SK-N-SH (cell line): Measurements from ENCODE around the gene ACP6. TPM values are rescaled to one million over a fixed set of nuclear protein-coding genes. Genes with fewer than 3 reads are reported as not detected.

Source experiments
- CTCF ChIA-PET: fragments of 300-600, 350-600 bp; formaldehyde crosslinking; extraction: SDS; loops from one replicate; lab custom pipeline; 2021; lab: Yijun Ruan, JAX
- POLR2A ChIA-PET: fragments of 350-600 bp; sonication (Branson Sonifier 250); formaldehyde crosslinking; extraction: SDS; loops from one replicate; lab custom pipeline; 2020; ENCODE audit warnings: antibody characterized with exemption, inconsistent platforms; lab: Yijun Ruan, JAX
- DNase-seq: peaks from one replicate; pipeline ENCODE4 v3.0.0; 2012
- H2AFZ ChIP-seq: fragments of 200-600 bp; sonication (generic); 2 replicates; pipeline ENCODE4 v1.8.1; 2016; ENCODE audit warnings: antibody characterized with exemption, mild to moderate bottlenecking, low read depth
- H3F3A ChIP-seq: fragments of 200-600 bp; sonication (generic); replicated peaks from 2 replicates; pipeline ENCODE3; 2016; ENCODE audit warnings: antibody characterized with exemption, mild to moderate bottlenecking; ENCODE audit not compliant: insufficient read depth
- H3K27ac ChIP-seq, 2 experiments: fragments of 200-500 bp in 1 of 2; fragments of 200-600 bp in 1 of 2; sonication (Bioruptor generic) in 1 of 2; sonication (generic), shearing (Covaris generic) in 1 of 2; 2 replicates each; pipeline versions ENCODE4 v1.5.1 to v1.6.1; 2014 to 2016; ENCODE audit warnings: low read depth in 2 of 2, inconsistent platforms in 1 of 2, low read length in 1 of 2, mild to moderate bottlenecking in 1 of 2, mixed read lengths in 1 of 2
- H3K27me3 ChIP-seq: fragments of 200-600 bp; sonication (generic), shearing (Covaris generic); 2 replicates; pipeline ENCODE4 v1.6.1; 2016; ENCODE audit warnings: mixed run types; ENCODE audit not compliant: insufficient read depth
- H3K36me3 ChIP-seq, 2 experiments: fragments of 200-500 bp in 1 of 2; fragments of 200-600 bp in 1 of 2; sonication (Bioruptor generic) in 1 of 2; sonication (generic) in 1 of 2; replicated peaks in 1 of 2; 2 replicates each; pipeline versions ENCODE3 to v1.5.1; 2014 to 2016; ENCODE audit warnings: low read length in 1 of 2, mild to moderate bottlenecking in 1 of 2; ENCODE audit not compliant: insufficient read depth in 2 of 2, control insufficient read depth in 1 of 2
- H3K4me1 ChIP-seq, 2 experiments: fragments of 200-500 bp in 1 of 2; fragments of 200-600 bp in 1 of 2; sonication (Bioruptor generic) in 1 of 2; sonication (generic), shearing (Covaris generic) in 1 of 2; 2 replicates each; pipeline versions ENCODE4 v1.5.1 to v1.6.1; 2014 to 2016; ENCODE audit warnings: low read depth in 1 of 2, low read length in 1 of 2, mixed run types in 1 of 2; ENCODE audit not compliant: insufficient read depth in 2 of 2, control insufficient read depth in 1 of 2
- H3K4me2 ChIP-seq: fragments of 200-600 bp; sonication (generic), shearing (Covaris generic); 2 replicates; pipeline ENCODE4 v1.6.1; 2017; ENCODE audit warnings: mixed run types
- H3K4me3 ChIP-seq, 2 experiments: fragments of 200-500 bp in 1 of 2; fragments of 200-600 bp in 1 of 2; sonication (Bioruptor generic) in 1 of 2; sonication (generic), shearing (Covaris generic) in 1 of 2; 2 replicates each; pipeline versions ENCODE4 v1.5.1 to v1.8.1; 2014 to 2016; ENCODE audit warnings: low read depth in 2 of 2, inconsistent platforms in 1 of 2, low read length in 1 of 2, mild to moderate bottlenecking in 1 of 2, mixed read lengths in 1 of 2, moderate library complexity in 1 of 2
- H3K79me2 ChIP-seq: fragments of 200-600 bp; sonication (generic); 2 replicates; pipeline ENCODE4 v1.8.1; 2017; ENCODE audit warnings: mild to moderate bottlenecking; ENCODE audit not compliant: insufficient read depth
- H3K9ac ChIP-seq: fragments of 200-600 bp; sonication (generic); 2 replicates; pipeline ENCODE4 v1.6.1; 2017; ENCODE audit warnings: mixed run types
- H3K9me2 ChIP-seq: fragments of 200-600 bp; sonication (generic); 2 replicates; pipeline ENCODE4 v1.6.1; 2017; ENCODE audit warnings: mixed run types
- H3K9me3 ChIP-seq: fragments of 200-600 bp; sonication (generic); 2 replicates; pipeline ENCODE4 v1.6.1; 2017; ENCODE audit warnings: mixed run types, mild to moderate bottlenecking, moderate library complexity
- H4K20me1 ChIP-seq: fragments of 200-600 bp; sonication (generic); 2 replicates; pipeline ENCODE4 v1.6.1; 2017; ENCODE audit warnings: mild to moderate bottlenecking, mixed run types; ENCODE audit not compliant: insufficient read depth
- EP300 ChIP-seq, 2 experiments: IDR thresholded peaks; 2 replicates each; pipeline versions ENCODE4 v1.4.0 to v1.6.1; 2012; ENCODE audit warnings: borderline replicate concordance in 1 of 2, low read depth in 1 of 2, low read length in 1 of 2
- FOXJ3 ChIP-seq: sonication (generic); formaldehyde crosslinking; IDR thresholded peaks from 2 replicates; pipeline ENCODE4 v1.5.1; 2020; ENCODE audit warnings: mild to moderate bottlenecking, missing genetic modification reagents
- GATA2 ChIP-seq: sonication (generic); formaldehyde crosslinking; IDR thresholded peaks from 2 replicates; pipeline ENCODE4 v1.5.0; 2020; ENCODE audit warnings: mild to moderate bottlenecking, missing genetic modification reagents
- JUND ChIP-seq: IDR thresholded peaks from 2 replicates; pipeline ENCODE4 v1.4.0; 2012
- PBX3 ChIP-seq: IDR thresholded peaks from 2 replicates; pipeline ENCODE4; 2012
- POLR2AphosphoS5 ChIP-seq: IDR thresholded peaks from 2 replicates; pipeline ENCODE4 v1.6.1; 2012; ENCODE audit warnings: low read depth, low read length
- RCOR1 ChIP-seq: fragments of 150-350 bp; IDR thresholded peaks from 2 replicates; pipeline ENCODE4 v1.6.1; 2017; ENCODE audit warnings: antibody characterized with exemption, low read length
- REST ChIP-seq: IDR thresholded peaks from 2 replicates; pipeline ENCODE4 v1.6.1; 2012; ENCODE audit warnings: mild to moderate bottlenecking, low read depth, low read length, moderate library complexity
- RFX5 ChIP-seq: IDR thresholded peaks from 2 replicates; pipeline ENCODE4 v1.6.1; 2012; ENCODE audit warnings: mild to moderate bottlenecking, improper control_type of control experiment, low read length
- RXRA ChIP-seq: IDR thresholded peaks from 2 replicates; pipeline ENCODE4 v1.4.0; 2012; ENCODE audit warnings: low read depth, mild to moderate bottlenecking, borderline replicate concordance
- SMC3 ChIP-seq: IDR thresholded peaks from 2 replicates; pipeline ENCODE4 v1.6.1; 2012; ENCODE audit warnings: low read depth, low read length, improper control_type of control experiment
- TCF12 ChIP-seq: IDR thresholded peaks from 2 replicates; pipeline ENCODE4 v1.4.0; 2012
- TEAD4 ChIP-seq: IDR thresholded peaks from 2 replicates; pipeline ENCODE4 v1.4.0; 2012; ENCODE audit warnings: mild to moderate bottlenecking, borderline replicate concordance; ENCODE audit not compliant: insufficient read depth
- USF1 ChIP-seq: IDR thresholded peaks from 2 replicates; pipeline ENCODE4 v1.4.0; 2012; ENCODE audit warnings: low read depth, borderline replicate concordance
- WGBS: methylation state at CpG from one replicate; pipeline ENCODE4 v1.1.6; 2017; ENCODE audit warnings: low lambda C conversion rate; 5-methylcytosine and 5-hydroxymethylcytosine counted together
- polyA plus RNA-seq, 3 experiments: library from polyadenylated mRNA; depleted of rRNA; stranded (reverse); fragments of >200 nt; gene quantifications; 2 replicates each; pipeline ENCODE4 v1.2.3, GENCODE V29; 2012

ACP6 gene
- polyA plus RNA-seq, 1 of the 3 experiments (the other 2 are of a cell fraction) = 10.9 TPM

- 85% methylated on average over 2 of the region's 2 CpGs for WGBS
- DNase-seq = no peak
Measured at GRCh38 chr1:147622731-147623130, 47.6 kb downstream of the ACP6 start.

GRCh38 chr1:147620543-147620942, 49.8 kb downstream of the ACP6 start:
- Histone ChIP-seq H3K4me2 (no peak overlapping the region), H3K9me2 (no peaks in the 10 kb centered on the region)
- 92% methylated on average over 9 of the region's 12 CpGs for WGBS
- no peak for TF ChIP-seq REST
- no peak for TF ChIP-seq EP300 (IDR thresholded peaks at IDR 0.05; ENCODE audit: borderline replicate concordance in 1 of 2, low read depth in 1 of 2, low read length in 1 of 2)
- TF ChIP-seq TEAD4 = no peak
- TF ChIP-seq SMC3 = no peak
- no peak for TF ChIP-seq RFX5
- TF ChIP-seq POLR2AphosphoS5 = no peak
- TF ChIP-seq RCOR1 = no peak
- no peak for TF ChIP-seq TCF12
- no peak for TF ChIP-seq USF1
- no peak for TF ChIP-seq JUND
- TF ChIP-seq GATA2 (CRISPR knock-in tag) = no peak
- TF ChIP-seq PBX3 = no peak
- TF ChIP-seq, all 33 proteins: peak for 0
- H3K27ac ChIP-seq = no peak overlapping the region
- no peak for DNase-seq
- no peaks in the 10 kb centered on the region for H3K9me3 ChIP-seq
- H4K20me1 ChIP-seq = no peaks in the 10 kb centered on the region
- peaks cover 3% of the 10 kb centered on the region for H3F3A ChIP-seq
- H3K79me2 ChIP-seq = no peaks in the 10 kb centered on the region
- H3K4me3 ChIP-seq = no peak overlapping the region
- H3K36me3 ChIP-seq = peaks cover 32 to 92% of the 10 kb centered on the region in 2 experiments
- H3K4me1 ChIP-seq = no peaks in the 10 kb centered on the region; a peak in 2 of 4 replicates
- ChIA-PET CTCF (interaction anchor here (1.2 kb wide), 1 partner anchor 12 kb away, joined by 3 read pairs; no protein-coding TSS in a partner anchor), POLR2A (no interaction called here)
- no peak overlapping the region for H2AFZ ChIP-seq
- H3K9ac ChIP-seq = no peak overlapping the region
- H3K27me3 ChIP-seq = no peaks in the 10 kb centered on the region

More at GRCh38 chr1:147622731-147623130, 47.6 kb downstream of the ACP6 start:
- Histone ChIP-seq H3K4me3 (no peak overlapping the region), H4K20me1 (no peaks in the 10 kb centered on the region), H3K4me1 (no peaks in the 10 kb centered on the region; a peak in 2 of 4 replicates), H3K36me3 (peaks cover 17 to 80% of the 10 kb centered on the region in 2 experiments), H3K27me3 (no peaks in the 10 kb centered on the region), H3K9me2 (no peaks in the 10 kb centered on the region), H3K4me2 (no peak overlapping the region), H3K79me2 (no peaks in the 10 kb centered on the region), H3F3A (peaks cover 3% of the 10 kb centered on the region), H3K9me3 (no peaks in the 10 kb centered on the region), H3K27ac (no peak overlapping the region), H2AFZ (no peak overlapping the region), H3K9ac (no peak overlapping the region)
- POLR2A ChIA-PET = no interaction called here
- CTCF ChIA-PET = interaction anchor here (1.7 kb wide), 1 partner anchor 13 kb away, joined by 5 read pairs; no protein-coding TSS in a partner anchor
- TF ChIP-seq RXRA = no peak
- no peak for TF ChIP-seq FOXJ3 (CRISPR knock-in tag)
